HepG2 (cell line): ENCODE measurements around the gene GNAI2. TPM values are rescaled to one million over a fixed set of nuclear protein-coding genes. Genes with fewer than 3 reads are reported as not detected.

ENCODE experiments used
- ARHGAP35 ChIP-seq: sonication (generic); formaldehyde crosslinking; IDR thresholded peaks from 2 replicates; pipeline ENCODE4 v1.9.0; 2022; ENCODE audit warnings: mild to moderate bottlenecking, inconsistent platforms, moderate library complexity, missing genetic modification reagents, borderline replicate concordance
- JARID2 ChIP-seq: sonication (generic); formaldehyde crosslinking; IDR thresholded peaks from 2 replicates; pipeline ENCODE4 v1.8.1; 2023; ENCODE audit warnings: missing genetic modification reagents, inconsistent platforms; ENCODE audit not compliant: insufficient replicate concordance
- LCORL ChIP-seq, 2 experiments: fragments of 450-650 bp in 1 of 2; sonication (generic) in 1 of 2; formaldehyde crosslinking in 1 of 2; IDR thresholded peaks; 2 replicates each; pipeline versions ENCODE4 v1.5.0 to v1.6.1; 2017 to 2020; ENCODE audit warnings: antibody characterized with exemption in 1 of 2, missing genetic modification reagents in 1 of 2
- MXD4 ChIP-seq: IDR thresholded peaks from 2 replicates; pipeline ENCODE4 v1.6.1; 2016; ENCODE audit warnings: mild to moderate bottlenecking, missing biosample characterization, missing genetic modification reagents
- NFRKB ChIP-seq: fragments of 450-650 bp; IDR thresholded peaks from 2 replicates; pipeline ENCODE4 v1.6.1; 2017
- ZNF207 ChIP-seq: fragments of 450-650 bp; IDR thresholded peaks from 2 replicates; pipeline ENCODE4 v1.6.1; 2016; ENCODE audit warnings: antibody characterized with exemption, borderline replicate concordance
- ZNF546 ChIP-seq: sonication (generic); formaldehyde crosslinking; conservative IDR thresholded peaks from 2 replicates; pipeline ENCODE4 v1.8.1; 2023; ENCODE audit warnings: mild to moderate bottlenecking, missing genetic modification reagents
- polyA plus RNA-seq, 8 experiments: library from polyadenylated mRNA; depleted of rRNA in 3 of 8; stranded (reverse) in 7 of 8; unstranded in 1 of 8; fragments of >200 nt; fragmentation: Illumina TruSeq in 4 of 8; extraction: Trizol in 4 of 8; gene quantifications; 2 replicates each; pipeline versions ENCODE4 v1.2.1 to v1.2.3, GENCODE V29; 2011 to 2016; ENCODE audit warnings: low read depth in 4 of 8, missing spikeins in 1 of 8, mixed read lengths in 1 of 8; ENCODE audit not compliant: insufficient read depth in 1 of 8
- total RNA-seq, 5 experiments: library from RNA; depleted of rRNA; stranded (reverse); fragments of >200 nt; fragmentation: Illumina TruSeq; extraction: Trizol; gene quantifications; 2 replicates each; pipeline ENCODE4 v1.2.3, GENCODE V29; 2016; ENCODE audit warnings: low read depth in 1 of 5
- TF ChIP-seq, protein P1 (sequence below): sonication (generic); formaldehyde crosslinking; IDR thresholded peaks from 2 replicates; pipeline ENCODE4 v1.5.1; 2020; ENCODE audit warnings: mild to moderate bottlenecking, missing genetic modification reagents, borderline replicate concordance
- TF ChIP-seq, protein P2 (sequence below): IDR thresholded peaks from 2 replicates; pipeline ENCODE4 v1.6.1; 2016; ENCODE audit warnings: low read depth
- TF ChIP-seq, protein P3 (sequence below): sonication (generic); formaldehyde crosslinking; IDR thresholded peaks from 2 replicates; pipeline ENCODE4 v1.5.0; 2020; ENCODE audit warnings: mild to moderate bottlenecking, missing genetic modification reagents, borderline replicate concordance

GNAI2 gene
- total and polyA plus RNA-seq, 2 of the 13 experiments (the other 11 are each of a cell fraction or from before 2014, with no cell fraction given), result 51.1 to 66.2 TPM

DNA sequence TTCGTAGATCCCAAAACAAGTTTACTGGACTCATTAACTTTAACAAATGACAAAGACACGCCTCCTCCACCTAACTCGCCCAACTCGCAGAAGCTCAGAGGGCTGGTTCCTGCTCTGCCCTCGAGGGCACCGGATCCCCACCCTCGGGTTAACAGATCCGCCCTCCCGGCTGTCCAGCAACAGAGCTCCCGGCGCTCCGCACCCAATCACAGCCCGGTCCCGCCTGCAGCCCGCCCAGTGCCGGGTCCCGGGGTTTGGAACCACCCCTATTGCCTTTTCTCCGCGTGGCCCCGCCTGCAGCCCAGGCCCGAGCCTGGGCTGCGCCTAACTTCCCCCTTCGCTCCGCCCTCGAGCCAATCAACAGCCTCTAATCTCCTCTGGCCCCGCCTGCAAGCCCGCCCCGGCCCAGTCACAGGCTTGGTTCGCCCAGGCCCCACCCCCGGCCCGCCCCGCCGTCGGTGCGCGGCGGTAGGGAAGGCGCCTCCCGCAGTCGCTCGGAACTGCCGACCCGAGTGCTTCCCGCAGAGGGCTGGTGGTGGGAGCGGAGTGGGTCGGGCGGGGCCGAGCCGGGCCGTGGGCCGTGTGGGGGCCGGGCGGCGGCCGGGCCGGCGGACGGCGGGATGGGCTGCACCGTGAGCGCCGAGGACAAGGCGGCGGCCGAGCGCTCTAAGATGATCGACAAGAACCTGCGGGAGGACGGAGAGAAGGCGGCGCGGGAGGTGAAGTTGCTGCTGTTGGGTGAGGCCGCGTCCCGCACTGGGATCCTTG lies at the start of gene GNAI2 (continued):
- no peak for TF ChIP-seq NFRKB
- TF ChIP-seq ZNF546 (CRISPR knock-in tag), result no peak
- TF ChIP-seq, protein P1, sequence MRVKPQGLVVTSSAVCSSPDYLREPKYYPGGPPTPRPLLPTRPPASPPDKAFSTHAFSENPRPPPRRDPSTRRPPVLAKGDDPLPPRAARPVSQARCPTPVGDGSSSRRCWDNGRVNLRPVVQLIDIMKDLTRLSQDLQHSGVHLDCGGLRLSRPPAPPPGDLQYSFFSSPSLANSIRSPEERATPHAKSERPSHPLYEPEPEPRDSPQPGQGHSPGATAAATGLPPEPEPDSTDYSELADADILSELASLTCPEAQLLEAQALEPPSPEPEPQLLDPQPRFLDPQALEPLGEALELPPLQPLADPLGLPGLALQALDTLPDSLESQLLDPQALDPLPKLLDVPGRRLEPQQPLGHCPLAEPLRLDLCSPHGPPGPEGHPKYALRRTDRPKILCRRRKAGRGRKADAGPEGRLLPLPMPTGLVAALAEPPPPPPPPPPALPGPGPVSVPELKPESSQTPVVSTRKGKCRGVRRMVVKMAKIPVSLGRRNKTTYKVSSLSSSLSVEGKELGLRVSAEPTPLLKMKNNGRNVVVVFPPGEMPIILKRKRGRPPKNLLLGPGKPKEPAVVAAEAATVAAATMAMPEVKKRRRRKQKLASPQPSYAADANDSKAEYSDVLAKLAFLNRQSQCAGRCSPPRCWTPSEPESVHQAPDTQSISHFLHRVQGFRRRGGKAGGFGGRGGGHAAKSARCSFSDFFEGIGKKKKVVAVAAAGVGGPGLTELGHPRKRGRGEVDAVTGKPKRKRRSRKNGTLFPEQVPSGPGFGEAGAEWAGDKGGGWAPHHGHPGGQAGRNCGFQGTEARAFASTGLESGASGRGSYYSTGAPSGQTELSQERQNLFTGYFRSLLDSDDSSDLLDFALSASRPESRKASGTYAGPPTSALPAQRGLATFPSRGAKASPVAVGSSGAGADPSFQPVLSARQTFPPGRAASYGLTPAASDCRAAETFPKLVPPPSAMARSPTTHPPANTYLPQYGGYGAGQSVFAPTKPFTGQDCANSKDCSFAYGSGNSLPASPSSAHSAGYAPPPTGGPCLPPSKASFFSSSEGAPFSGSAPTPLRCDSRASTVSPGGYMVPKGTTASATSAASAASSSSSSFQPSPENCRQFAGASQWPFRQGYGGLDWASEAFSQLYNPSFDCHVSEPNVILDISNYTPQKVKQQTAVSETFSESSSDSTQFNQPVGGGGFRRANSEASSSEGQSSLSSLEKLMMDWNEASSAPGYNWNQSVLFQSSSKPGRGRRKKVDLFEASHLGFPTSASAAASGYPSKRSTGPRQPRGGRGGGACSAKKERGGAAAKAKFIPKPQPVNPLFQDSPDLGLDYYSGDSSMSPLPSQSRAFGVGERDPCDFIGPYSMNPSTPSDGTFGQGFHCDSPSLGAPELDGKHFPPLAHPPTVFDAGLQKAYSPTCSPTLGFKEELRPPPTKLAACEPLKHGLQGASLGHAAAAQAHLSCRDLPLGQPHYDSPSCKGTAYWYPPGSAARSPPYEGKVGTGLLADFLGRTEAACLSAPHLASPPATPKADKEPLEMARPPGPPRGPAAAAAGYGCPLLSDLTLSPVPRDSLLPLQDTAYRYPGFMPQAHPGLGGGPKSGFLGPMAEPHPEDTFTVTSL (CRISPR knock-in tag), result no peak
- TF ChIP-seq, protein P2, sequence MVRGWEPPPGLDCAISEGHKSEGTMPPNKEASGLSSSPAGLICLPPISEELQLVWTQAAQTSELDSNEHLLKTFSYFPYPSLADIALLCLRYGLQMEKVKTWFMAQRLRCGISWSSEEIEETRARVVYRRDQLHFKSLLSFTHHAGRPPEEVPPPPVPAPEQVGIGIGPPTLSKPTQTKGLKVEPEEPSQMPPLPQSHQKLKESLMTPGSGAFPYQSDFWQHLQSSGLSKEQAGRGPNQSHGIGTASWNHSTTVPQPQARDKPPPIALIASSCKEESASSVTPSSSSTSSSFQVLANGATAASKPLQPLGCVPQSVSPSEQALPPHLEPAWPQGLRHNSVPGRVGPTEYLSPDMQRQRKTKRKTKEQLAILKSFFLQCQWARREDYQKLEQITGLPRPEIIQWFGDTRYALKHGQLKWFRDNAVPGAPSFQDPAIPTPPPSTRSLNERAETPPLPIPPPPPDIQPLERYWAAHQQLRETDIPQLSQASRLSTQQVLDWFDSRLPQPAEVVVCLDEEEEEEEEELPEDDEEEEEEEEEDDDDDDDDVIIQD, result no peak
- no peak for TF ChIP-seq JARID2 (CRISPR knock-in tag)
- TF ChIP-seq MXD4 (CRISPR knock-in tag), result no peak
- TF ChIP-seq, protein P3, sequence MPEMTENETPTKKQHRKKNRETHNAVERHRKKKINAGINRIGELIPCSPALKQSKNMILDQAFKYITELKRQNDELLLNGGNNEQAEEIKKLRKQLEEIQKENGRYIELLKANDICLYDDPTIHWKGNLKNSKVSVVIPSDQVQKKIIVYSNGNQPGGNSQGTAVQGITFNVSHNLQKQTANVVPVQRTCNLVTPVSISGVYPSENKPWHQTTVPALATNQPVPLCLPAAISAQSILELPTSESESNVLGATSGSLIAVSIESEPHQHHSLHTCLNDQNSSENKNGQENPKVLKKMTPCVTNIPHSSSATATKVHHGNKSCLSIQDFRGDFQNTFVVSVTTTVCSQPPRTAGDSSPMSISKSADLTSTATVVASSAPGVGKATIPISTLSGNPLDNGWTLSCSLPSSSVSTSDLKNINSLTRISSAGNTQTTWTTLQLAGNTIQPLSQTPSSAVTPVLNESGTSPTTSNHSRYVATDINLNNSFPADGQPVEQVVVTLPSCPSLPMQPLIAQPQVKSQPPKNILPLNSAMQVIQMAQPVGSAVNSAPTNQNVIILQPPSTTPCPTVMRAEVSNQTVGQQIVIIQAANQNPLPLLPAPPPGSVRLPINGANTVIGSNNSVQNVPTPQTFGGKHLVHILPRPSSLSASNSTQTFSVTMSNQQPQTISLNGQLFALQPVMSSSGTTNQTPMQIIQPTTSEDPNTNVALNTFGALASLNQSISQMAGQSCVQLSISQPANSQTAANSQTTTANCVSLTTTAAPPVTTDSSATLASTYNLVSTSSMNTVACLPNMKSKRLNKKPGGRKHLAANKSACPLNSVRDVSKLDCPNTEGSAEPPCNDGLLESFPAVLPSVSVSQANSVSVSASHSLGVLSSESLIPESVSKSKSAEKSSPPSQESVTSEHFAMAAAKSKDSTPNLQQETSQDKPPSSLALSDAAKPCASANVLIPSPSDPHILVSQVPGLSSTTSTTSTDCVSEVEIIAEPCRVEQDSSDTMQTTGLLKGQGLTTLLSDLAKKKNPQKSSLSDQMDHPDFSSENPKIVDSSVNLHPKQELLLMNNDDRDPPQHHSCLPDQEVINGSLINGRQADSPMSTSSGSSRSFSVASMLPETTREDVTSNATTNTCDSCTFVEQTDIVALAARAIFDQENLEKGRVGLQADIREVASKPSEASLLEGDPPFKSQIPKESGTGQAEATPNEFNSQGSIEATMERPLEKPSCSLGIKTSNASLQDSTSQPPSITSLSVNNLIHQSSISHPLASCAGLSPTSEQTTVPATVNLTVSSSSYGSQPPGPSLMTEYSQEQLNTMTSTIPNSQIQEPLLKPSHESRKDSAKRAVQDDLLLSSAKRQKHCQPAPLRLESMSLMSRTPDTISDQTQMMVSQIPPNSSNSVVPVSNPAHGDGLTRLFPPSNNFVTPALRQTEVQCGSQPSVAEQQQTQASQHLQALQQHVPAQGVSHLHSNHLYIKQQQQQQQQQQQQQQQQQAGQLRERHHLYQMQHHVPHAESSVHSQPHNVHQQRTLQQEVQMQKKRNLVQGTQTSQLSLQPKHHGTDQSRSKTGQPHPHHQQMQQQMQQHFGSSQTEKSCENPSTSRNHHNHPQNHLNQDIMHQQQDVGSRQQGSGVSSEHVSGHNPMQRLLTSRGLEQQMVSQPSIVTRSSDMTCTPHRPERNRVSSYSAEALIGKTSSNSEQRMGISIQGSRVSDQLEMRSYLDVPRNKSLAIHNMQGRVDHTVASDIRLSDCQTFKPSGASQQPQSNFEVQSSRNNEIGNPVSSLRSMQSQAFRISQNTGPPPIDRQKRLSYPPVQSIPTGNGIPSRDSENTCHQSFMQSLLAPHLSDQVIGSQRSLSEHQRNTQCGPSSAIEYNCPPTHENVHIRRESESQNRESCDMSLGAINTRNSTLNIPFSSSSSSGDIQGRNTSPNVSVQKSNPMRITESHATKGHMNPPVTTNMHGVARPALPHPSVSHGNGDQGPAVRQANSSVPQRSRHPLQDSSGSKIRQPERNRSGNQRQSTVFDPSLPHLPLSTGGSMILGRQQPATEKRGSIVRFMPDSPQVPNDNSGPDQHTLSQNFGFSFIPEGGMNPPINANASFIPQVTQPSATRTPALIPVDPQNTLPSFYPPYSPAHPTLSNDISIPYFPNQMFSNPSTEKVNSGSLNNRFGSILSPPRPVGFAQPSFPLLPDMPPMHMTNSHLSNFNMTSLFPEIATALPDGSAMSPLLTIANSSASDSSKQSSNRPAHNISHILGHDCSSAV (CRISPR knock-in tag), result no peak
- TF ChIP-seq ARHGAP35 (CRISPR knock-in tag), result no peak
- TF ChIP-seq ZNF207, result no peak
- TF ChIP-seq LCORL (IDR thresholded peaks at IDR 0.05), result no peak
- TF ChIP-seq LCORL (CRISPR knock-in tag; IDR thresholded peaks at IDR 0.05), result 0 out of 2 replicates have a peak, but pooled peaks have one; percentile 46
